HepG2 (cell line): ENCODE results near the gene CHST10. TPM values are rescaled to one million over a fixed set of nuclear protein-coding genes. Genes with fewer than 3 reads are reported as not detected.

ENCODE experiments used
- HDAC2 ChIP-seq: sonication (generic); formaldehyde crosslinking; IDR thresholded peaks from 2 replicates; pipeline ENCODE4 v1.4.0; 2020; ENCODE audit warnings: missing genetic modification reagents
- JUND ChIP-seq: sonication (generic); formaldehyde crosslinking; IDR thresholded peaks from 2 replicates; pipeline ENCODE4 v1.8.0; 2022; ENCODE audit warnings: mild to moderate bottlenecking, missing genetic modification reagents
- KMT2A ChIP-seq: sonication (generic); formaldehyde crosslinking; IDR thresholded peaks from 2 replicates; pipeline ENCODE4 v1.4.0; 2020; ENCODE audit warnings: missing genetic modification reagents
- NCOA2 ChIP-seq: sonication (generic); formaldehyde crosslinking; IDR thresholded peaks from 2 replicates; pipeline ENCODE4 v1.8.0; 2022; ENCODE audit warnings: inconsistent platforms
- POLR2AphosphoS2 ChIP-seq: IDR thresholded peaks from 2 replicates; pipeline ENCODE4 v1.6.1; 2011; ENCODE audit warnings: low read depth, low read length, improper control_type of control experiment
- RBFOX2 ChIP-seq: fragments of 200-400 bp; formaldehyde crosslinking; IDR thresholded peaks from 2 replicates; pipeline ENCODE4 v1.6.1; 2017; ENCODE audit warnings: low read depth, mild to moderate bottlenecking, low read length
- ZFP36L1 ChIP-seq: sonication (generic); formaldehyde crosslinking; IDR thresholded peaks from 2 replicates; pipeline ENCODE4 v1.8.0; 2022; ENCODE audit warnings: mild to moderate bottlenecking, missing genetic modification reagents, moderate library complexity
- ZNF225 ChIP-seq: sonication (generic); formaldehyde crosslinking; IDR thresholded peaks from 2 replicates; pipeline ENCODE4 v1.4.0; 2020; ENCODE audit warnings: mild to moderate bottlenecking, missing genetic modification reagents
- ZNF660 ChIP-seq: sonication (generic); formaldehyde crosslinking; IDR thresholded peaks from 2 replicates; pipeline ENCODE4 v1.5.1; 2020; ENCODE audit warnings: mild to moderate bottlenecking, low read depth, missing genetic modification reagents, borderline replicate concordance
- ZNF7 ChIP-seq: IDR thresholded peaks from 2 replicates; pipeline ENCODE4 v1.6.1; 2016; ENCODE audit warnings: missing biosample characterization, missing genetic modification reagents
- ZNF766 ChIP-seq: sonication (generic); formaldehyde crosslinking; IDR thresholded peaks from 2 replicates; pipeline ENCODE4 v1.5.0; 2020; ENCODE audit warnings: missing genetic modification reagents, borderline replicate concordance
- polyA plus RNA-seq, 8 experiments: library from polyadenylated mRNA; depleted of rRNA in 3 of 8; stranded (reverse) in 7 of 8; unstranded in 1 of 8; fragments of >200 nt; fragmentation: Illumina TruSeq in 4 of 8; extraction: Trizol in 4 of 8; gene quantifications; 2 replicates each; pipeline versions ENCODE4 v1.2.1 to v1.2.3, GENCODE V29; 2011 to 2016; ENCODE audit warnings: low read depth in 4 of 8, missing spikeins in 1 of 8, mixed read lengths in 1 of 8; ENCODE audit not compliant: insufficient read depth in 1 of 8
- total RNA-seq, 5 experiments: library from RNA; depleted of rRNA; stranded (reverse); fragments of >200 nt; fragmentation: Illumina TruSeq; extraction: Trizol; gene quantifications; 2 replicates each; pipeline ENCODE4 v1.2.3, GENCODE V29; 2016; ENCODE audit warnings: low read depth in 1 of 5
- TF ChIP-seq, protein P1 (sequence below): sonication (generic); formaldehyde crosslinking; IDR thresholded peaks from 2 replicates; pipeline ENCODE4 v1.8.1; 2022; ENCODE audit warnings: low read depth, mild to moderate bottlenecking, missing genetic modification reagents
- TF ChIP-seq, protein P2 (sequence below), 2 experiments: sonication (generic) in 1 of 2; formaldehyde crosslinking in 1 of 2; IDR thresholded peaks; 2 replicates each; pipeline versions ENCODE4 v1.4.0 to v1.6.1; 2016 to 2020; ENCODE audit warnings: borderline replicate concordance in 1 of 2, low read depth in 1 of 2, mild to moderate bottlenecking in 1 of 2, missing genetic modification reagents in 1 of 2
- TF ChIP-seq, protein P3 (sequence below): sonication (generic); formaldehyde crosslinking; IDR thresholded peaks from 2 replicates; pipeline ENCODE4 v1.8.0; 2022; ENCODE audit warnings: mild to moderate bottlenecking, missing genetic modification reagents, moderate library complexity
- TF ChIP-seq, protein P4 (sequence below): sonication (generic); formaldehyde crosslinking; IDR thresholded peaks from 2 replicates; pipeline ENCODE4 v1.9.0; 2021; ENCODE audit warnings: missing genetic modification reagents, borderline replicate concordance
- TF ChIP-seq, protein P5 (sequence below): sonication (generic); formaldehyde crosslinking; IDR thresholded peaks from 2 replicates; pipeline ENCODE4 v1.8.1; 2023; ENCODE audit warnings: missing genetic modification reagents, mild to moderate bottlenecking, borderline replicate concordance

CHST10 gene
- total and polyA plus RNA-seq, 2 of the 13 experiments (the other 11 are each of a cell fraction or from before 2014, with no cell fraction given), result 10.5 to 14.2 TPM

DNA sequence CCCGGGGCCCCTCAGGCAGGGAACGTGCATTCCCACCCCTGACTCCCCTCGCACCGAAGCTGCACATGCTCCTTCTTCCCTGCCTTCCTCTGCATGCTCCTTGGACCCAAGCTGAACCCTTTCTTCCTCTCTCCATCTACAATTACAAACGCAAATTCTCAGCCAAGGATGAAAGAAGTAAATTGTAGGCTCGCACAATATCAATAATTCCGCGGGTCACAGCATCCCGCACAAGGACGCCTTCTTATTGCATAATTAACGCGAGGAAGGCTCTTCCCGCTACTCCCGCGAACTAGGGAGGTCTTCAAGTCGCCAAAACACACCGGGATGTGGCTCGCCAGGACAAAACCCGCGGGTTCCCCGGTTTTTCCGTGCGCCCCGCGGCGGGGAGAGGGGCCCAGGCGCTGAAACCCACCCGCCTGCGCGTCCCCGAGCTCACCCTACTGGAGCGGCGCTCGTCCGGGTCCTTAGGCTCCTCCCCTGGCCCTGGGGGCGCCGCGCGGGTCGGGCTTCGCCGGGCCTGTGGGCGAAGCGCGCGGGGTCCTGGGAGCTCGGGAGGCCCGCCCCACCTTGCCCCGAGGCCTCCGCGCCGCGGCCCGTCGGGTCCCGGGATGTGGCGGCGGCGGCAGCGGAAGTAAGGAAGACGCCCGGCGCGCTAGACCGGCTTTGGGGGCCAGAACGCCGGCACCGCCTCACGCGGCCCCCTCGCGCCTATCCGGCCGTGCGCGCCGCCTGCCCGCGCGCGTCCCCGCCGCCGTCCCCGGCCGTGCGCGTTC lies at the start of gene CHST10 (continued):
- TF ChIP-seq, protein P1, sequence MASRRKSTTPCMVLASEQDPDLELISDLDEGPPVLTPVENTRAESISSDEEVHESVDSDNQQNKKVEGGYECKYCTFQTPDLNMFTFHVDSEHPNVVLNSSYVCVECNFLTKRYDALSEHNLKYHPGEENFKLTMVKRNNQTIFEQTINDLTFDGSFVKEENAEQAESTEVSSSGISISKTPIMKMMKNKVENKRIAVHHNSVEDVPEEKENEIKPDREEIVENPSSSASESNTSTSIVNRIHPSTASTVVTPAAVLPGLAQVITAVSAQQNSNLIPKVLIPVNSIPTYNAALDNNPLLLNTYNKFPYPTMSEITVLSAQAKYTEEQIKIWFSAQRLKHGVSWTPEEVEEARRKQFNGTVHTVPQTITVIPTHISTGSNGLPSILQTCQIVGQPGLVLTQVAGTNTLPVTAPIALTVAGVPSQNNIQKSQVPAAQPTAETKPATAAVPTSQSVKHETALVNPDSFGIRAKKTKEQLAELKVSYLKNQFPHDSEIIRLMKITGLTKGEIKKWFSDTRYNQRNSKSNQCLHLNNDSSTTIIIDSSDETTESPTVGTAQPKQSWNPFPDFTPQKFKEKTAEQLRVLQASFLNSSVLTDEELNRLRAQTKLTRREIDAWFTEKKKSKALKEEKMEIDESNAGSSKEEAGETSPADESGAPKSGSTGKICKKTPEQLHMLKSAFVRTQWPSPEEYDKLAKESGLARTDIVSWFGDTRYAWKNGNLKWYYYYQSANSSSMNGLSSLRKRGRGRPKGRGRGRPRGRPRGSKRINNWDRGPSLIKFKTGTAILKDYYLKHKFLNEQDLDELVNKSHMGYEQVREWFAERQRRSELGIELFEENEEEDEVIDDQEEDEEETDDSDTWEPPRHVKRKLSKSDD (CRISPR knock-in tag), result peak; percentile 51; the same call in 1 of the 2 replicates
- no peak for TF ChIP-seq POLR2AphosphoS2
- peak; percentile 27; the same call in 1 of the 2 replicates for TF ChIP-seq HDAC2 (CRISPR knock-in tag)
- 0 out of 2 replicates have a peak, but pooled peaks have one; percentile 26 for TF ChIP-seq ZNF766 (CRISPR knock-in tag)
- TF ChIP-seq ZFP36L1 (CRISPR knock-in tag), result no peak
- no peak for TF ChIP-seq JUND (CRISPR knock-in tag)
- TF ChIP-seq, protein P2, sequence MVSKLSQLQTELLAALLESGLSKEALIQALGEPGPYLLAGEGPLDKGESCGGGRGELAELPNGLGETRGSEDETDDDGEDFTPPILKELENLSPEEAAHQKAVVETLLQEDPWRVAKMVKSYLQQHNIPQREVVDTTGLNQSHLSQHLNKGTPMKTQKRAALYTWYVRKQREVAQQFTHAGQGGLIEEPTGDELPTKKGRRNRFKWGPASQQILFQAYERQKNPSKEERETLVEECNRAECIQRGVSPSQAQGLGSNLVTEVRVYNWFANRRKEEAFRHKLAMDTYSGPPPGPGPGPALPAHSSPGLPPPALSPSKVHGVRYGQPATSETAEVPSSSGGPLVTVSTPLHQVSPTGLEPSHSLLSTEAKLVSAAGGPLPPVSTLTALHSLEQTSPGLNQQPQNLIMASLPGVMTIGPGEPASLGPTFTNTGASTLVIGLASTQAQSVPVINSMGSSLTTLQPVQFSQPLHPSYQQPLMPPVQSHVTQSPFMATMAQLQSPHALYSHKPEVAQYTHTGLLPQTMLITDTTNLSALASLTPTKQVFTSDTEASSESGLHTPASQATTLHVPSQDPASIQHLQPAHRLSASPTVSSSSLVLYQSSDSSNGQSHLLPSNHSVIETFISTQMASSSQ (IDR thresholded peaks at IDR 0.05; ENCODE audit: low read depth), result no peak
- TF ChIP-seq, protein P2 (CRISPR knock-in tag; IDR thresholded peaks at IDR 0.05; ENCODE audit: borderline replicate concordance), result no peak
- no peak; the same call in 1 of the 2 replicates for TF ChIP-seq ZNF225 (CRISPR knock-in tag)
- TF ChIP-seq, protein P3, sequence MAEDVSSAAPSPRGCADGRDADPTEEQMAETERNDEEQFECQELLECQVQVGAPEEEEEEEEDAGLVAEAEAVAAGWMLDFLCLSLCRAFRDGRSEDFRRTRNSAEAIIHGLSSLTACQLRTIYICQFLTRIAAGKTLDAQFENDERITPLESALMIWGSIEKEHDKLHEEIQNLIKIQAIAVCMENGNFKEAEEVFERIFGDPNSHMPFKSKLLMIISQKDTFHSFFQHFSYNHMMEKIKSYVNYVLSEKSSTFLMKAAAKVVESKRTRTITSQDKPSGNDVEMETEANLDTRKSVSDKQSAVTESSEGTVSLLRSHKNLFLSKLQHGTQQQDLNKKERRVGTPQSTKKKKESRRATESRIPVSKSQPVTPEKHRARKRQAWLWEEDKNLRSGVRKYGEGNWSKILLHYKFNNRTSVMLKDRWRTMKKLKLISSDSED, result no peak; the same call in 1 of the 2 replicates
- TF ChIP-seq ZNF7 (CRISPR knock-in tag), result no peak
- TF ChIP-seq, protein P4, sequence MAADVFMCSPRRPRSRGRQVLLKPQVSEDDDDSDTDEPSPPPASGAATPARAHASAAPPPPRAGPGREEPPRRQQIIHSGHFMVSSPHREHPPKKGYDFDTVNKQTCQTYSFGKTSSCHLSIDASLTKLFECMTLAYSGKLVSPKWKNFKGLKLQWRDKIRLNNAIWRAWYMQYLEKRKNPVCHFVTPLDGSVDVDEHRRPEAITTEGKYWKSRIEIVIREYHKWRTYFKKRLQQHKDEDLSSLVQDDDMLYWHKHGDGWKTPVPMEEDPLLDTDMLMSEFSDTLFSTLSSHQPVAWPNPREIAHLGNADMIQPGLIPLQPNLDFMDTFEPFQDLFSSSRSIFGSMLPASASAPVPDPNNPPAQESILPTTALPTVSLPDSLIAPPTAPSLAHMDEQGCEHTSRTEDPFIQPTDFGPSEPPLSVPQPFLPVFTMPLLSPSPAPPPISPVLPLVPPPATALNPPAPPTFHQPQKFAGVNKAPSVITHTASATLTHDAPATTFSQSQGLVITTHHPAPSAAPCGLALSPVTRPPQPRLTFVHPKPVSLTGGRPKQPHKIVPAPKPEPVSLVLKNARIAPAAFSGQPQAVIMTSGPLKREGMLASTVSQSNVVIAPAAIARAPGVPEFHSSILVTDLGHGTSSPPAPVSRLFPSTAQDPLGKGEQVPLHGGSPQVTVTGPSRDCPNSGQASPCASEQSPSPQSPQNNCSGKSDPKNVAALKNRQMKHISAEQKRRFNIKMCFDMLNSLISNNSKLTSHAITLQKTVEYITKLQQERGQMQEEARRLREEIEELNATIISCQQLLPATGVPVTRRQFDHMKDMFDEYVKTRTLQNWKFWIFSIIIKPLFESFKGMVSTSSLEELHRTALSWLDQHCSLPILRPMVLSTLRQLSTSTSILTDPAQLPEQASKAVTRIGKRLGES (CRISPR knock-in tag), result no peak
- no peak for TF ChIP-seq ZNF660 (CRISPR knock-in tag)
- TF ChIP-seq NCOA2, result peak; percentile 47; the same call in 1 of the 2 replicates
- TF ChIP-seq KMT2A (CRISPR knock-in tag), result peak; percentile 67; the same call in 1 of the 2 replicates
- peak; percentile 85 for TF ChIP-seq RBFOX2
- TF ChIP-seq, protein P5, sequence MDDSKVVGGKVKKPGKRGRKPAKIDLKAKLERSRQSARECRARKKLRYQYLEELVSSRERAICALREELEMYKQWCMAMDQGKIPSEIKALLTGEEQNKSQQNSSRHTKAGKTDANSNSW (CRISPR knock-in tag), result no peak; the same call in 1 of the 2 replicates
